ENCODE measurements around the gene TRIO.

Gene TRIO

GRCh38 chr5:14249258-14250082, 106.3 kb downstream of the TRIO start:
- DNase-seq (ENCODE audit: extremely low read depth, low read depth): no peak
- no peak for TF ChIP-seq CTCF (IDR thresholded peaks at IDR 0.05; ENCODE audit: low read depth, low read length)

GRCh38 chr5:14250084-14250695, 107.0 kb downstream of the TRIO start:
- no peak for TF ChIP-seq CTCF (IDR thresholded peaks at IDR 0.05; ENCODE audit: low read depth, low read length)
- peak; percentile 42 for DNase-seq (ENCODE audit: extremely low read depth, low read depth)

- no peak for DNase-seq (ENCODE audit: extremely low read depth, low read depth)
- TF ChIP-seq CTCF (IDR thresholded peaks at IDR 0.05; ENCODE audit: low read depth, low read length): no peak
These were observed 107.9 kb downstream of the TRIO start for GRCh38 chr5:14250748-14251701.

GRCh38 chr5:14251733-14252132, 108.6 kb downstream of the TRIO start:
- no peak for DNase-seq (ENCODE audit: extremely low read depth, low read depth)
- TF ChIP-seq CTCF (IDR thresholded peaks at IDR 0.05; ENCODE audit: low read depth, low read length): no peak

GRCh38 chr5:14252793-14253192, 109.7 kb downstream of the TRIO start:
- TF ChIP-seq CTCF (IDR thresholded peaks at IDR 0.05; ENCODE audit: low read depth, low read length): no peak
- DNase-seq (ENCODE audit: extremely low read depth, low read depth): no peak

- no peak for DNase-seq (ENCODE audit: extremely low read depth, low read depth)
- no peak for TF ChIP-seq CTCF (IDR thresholded peaks at IDR 0.05; ENCODE audit: low read depth, low read length)
These were observed 111.5 kb downstream of the TRIO start for GRCh38 chr5:14254686-14255085.

All from AG09319 (cell line).